ENCODE measurements around the gene MYLK4.

DNA sequence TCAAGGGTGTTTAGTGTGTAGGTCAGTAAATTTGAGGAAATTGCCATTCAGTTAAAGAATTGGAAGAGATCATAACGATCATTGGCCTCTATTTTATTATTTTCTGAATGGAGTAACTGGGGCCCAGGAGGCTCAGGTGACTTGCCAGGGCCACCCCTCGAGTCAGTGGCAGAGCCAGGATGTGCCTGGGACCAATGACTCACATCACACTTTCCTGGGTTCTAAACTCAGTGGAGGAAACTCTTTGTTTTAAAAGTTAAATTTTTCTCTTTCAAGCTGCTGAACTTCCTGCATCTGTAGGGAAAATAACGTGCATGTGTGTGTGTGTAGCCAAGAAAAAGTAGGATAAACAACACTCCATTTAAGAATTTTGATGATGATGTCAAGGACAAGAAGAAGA lies 135.5 kb downstream of the MYLK4 start:
- TF ChIP-seq, protein P1, sequence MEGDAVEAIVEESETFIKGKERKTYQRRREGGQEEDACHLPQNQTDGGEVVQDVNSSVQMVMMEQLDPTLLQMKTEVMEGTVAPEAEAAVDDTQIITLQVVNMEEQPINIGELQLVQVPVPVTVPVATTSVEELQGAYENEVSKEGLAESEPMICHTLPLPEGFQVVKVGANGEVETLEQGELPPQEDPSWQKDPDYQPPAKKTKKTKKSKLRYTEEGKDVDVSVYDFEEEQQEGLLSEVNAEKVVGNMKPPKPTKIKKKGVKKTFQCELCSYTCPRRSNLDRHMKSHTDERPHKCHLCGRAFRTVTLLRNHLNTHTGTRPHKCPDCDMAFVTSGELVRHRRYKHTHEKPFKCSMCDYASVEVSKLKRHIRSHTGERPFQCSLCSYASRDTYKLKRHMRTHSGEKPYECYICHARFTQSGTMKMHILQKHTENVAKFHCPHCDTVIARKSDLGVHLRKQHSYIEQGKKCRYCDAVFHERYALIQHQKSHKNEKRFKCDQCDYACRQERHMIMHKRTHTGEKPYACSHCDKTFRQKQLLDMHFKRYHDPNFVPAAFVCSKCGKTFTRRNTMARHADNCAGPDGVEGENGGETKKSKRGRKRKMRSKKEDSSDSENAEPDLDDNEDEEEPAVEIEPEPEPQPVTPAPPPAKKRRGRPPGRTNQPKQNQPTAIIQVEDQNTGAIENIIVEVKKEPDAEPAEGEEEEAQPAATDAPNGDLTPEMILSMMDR (IDR thresholded peaks at IDR 0.05) = no peak
- TF ChIP-seq ZFX (IDR thresholded peaks at IDR 0.05; ENCODE audit: borderline replicate concordance) = no peak
